ENCODE results near the gene MRPS15.

Gene MRPS15

GRCh38 chr1:36432616-36433015 lies 31.6 kb downstream of the MRPS15 start:
- Histone ChIP-seq H3K4me3 (no peak overlapping the region), H3K36me3 (ENCODE audit: insufficient read depth, low read length) (no peaks in the 10 kb centered on the region), H3K9me3 (ENCODE audit: low read depth, low read length) (no peaks in the 10 kb centered on the region), H3K27ac (no peak overlapping the region), H3K9ac (ENCODE audit: insufficient read length) (no peak overlapping the region)
- TF ChIP-seq POLR2AphosphoS5 (IDR thresholded peaks at IDR 0.05; ENCODE audit: borderline replicate concordance, low read depth, low read length) (no peak), FOXP2 (optimal IDR thresholded peaks at IDR 0.05; ENCODE audit: control extremely low read depth, extremely low read length, insufficient read depth) (no peak), EZH2 (IDR thresholded peaks at IDR 0.05) (no peak)
- no peak for DNase-seq (ENCODE audit: low read depth, low spot score)

- no peak for DNase-seq (ENCODE audit: low read depth, low spot score)
- H3K9ac ChIP-seq (ENCODE audit: insufficient read length), result no peak overlapping the region
- no peak overlapping the region for H3K27ac ChIP-seq
- H3K9me3 ChIP-seq (ENCODE audit: low read depth, low read length), result no peaks in the 10 kb centered on the region
- no peak overlapping the region for H3K4me3 ChIP-seq
- H3K36me3 ChIP-seq (ENCODE audit: insufficient read depth, low read length), result no peaks in the 10 kb centered on the region
- TF ChIP-seq FOXP2 (optimal IDR thresholded peaks at IDR 0.05; ENCODE audit: control extremely low read depth, extremely low read length, insufficient read depth) (no peak), EZH2 (IDR thresholded peaks at IDR 0.05) (no peak), POLR2AphosphoS5 (IDR thresholded peaks at IDR 0.05; ENCODE audit: borderline replicate concordance, low read depth, low read length) (no peak)
Measured at GRCh38 chr1:36425791-36426190, 38.4 kb downstream of the MRPS15 start.

- no peaks in the 10 kb centered on the region for H3K36me3 ChIP-seq (ENCODE audit: insufficient read depth, low read length)
- H3K27ac ChIP-seq, result no peak overlapping the region
- DNase-seq (ENCODE audit: low read depth, low spot score), result no peak
- no peak overlapping the region for H3K9ac ChIP-seq (ENCODE audit: insufficient read length)
- TF ChIP-seq FOXP2 (optimal IDR thresholded peaks at IDR 0.05; ENCODE audit: control extremely low read depth, extremely low read length, insufficient read depth), result no peak
- no peak for TF ChIP-seq EZH2 (IDR thresholded peaks at IDR 0.05)
- TF ChIP-seq POLR2AphosphoS5 (IDR thresholded peaks at IDR 0.05; ENCODE audit: borderline replicate concordance, low read depth, low read length), result no peak
- H3K9me3 ChIP-seq (ENCODE audit: low read depth, low read length), result no peaks in the 10 kb centered on the region
- no peak overlapping the region for H3K4me3 ChIP-seq
Measured at GRCh38 chr1:36421649-36422048, 42.5 kb downstream of the MRPS15 start.

GRCh38 chr1:36420836-36421317 lies 43.3 kb downstream of the MRPS15 start:
- Histone ChIP-seq H3K4me3 (peak overlapping the region; percentile 31), H3K9ac (ENCODE audit: insufficient read length) (no peak overlapping the region), H3K9me3 (ENCODE audit: low read depth, low read length) (no peaks in the 10 kb centered on the region), H3K27ac (no peak overlapping the region), H3K36me3 (ENCODE audit: insufficient read depth, low read length) (no peaks in the 10 kb centered on the region)
- peak; percentile 67 for DNase-seq (ENCODE audit: low read depth, low spot score)
- TF ChIP-seq EZH2 (IDR thresholded peaks at IDR 0.05), result no peak
- TF ChIP-seq FOXP2 (optimal IDR thresholded peaks at IDR 0.05; ENCODE audit: control extremely low read depth, extremely low read length, insufficient read depth), result no peak
- no peak for TF ChIP-seq POLR2AphosphoS5 (IDR thresholded peaks at IDR 0.05; ENCODE audit: borderline replicate concordance, low read depth, low read length)

- Histone ChIP-seq H3K27ac (no peak overlapping the region), H3K36me3 (ENCODE audit: insufficient read depth, low read length) (no peaks in the 10 kb centered on the region), H3K4me3 (peak overlapping the region; percentile 31), H3K9ac (ENCODE audit: insufficient read length) (no peak overlapping the region), H3K9me3 (ENCODE audit: low read depth, low read length) (no peaks in the 10 kb centered on the region)
- DNase-seq (ENCODE audit: low read depth, low spot score), result no peak
- TF ChIP-seq FOXP2 (optimal IDR thresholded peaks at IDR 0.05; ENCODE audit: control extremely low read depth, extremely low read length, insufficient read depth) (no peak), EZH2 (IDR thresholded peaks at IDR 0.05) (no peak), POLR2AphosphoS5 (IDR thresholded peaks at IDR 0.05; ENCODE audit: borderline replicate concordance, low read depth, low read length) (no peak)
Measured at GRCh38 chr1:36420409-36420808, 43.8 kb downstream of the MRPS15 start.

- no peaks in the 10 kb centered on the region for H3K36me3 ChIP-seq (ENCODE audit: insufficient read depth, low read length)
- peak overlapping the region; percentile 23 for H3K9ac ChIP-seq (ENCODE audit: insufficient read length)
- H3K4me3 ChIP-seq, result no peak overlapping the region
- DNase-seq (ENCODE audit: low read depth, low spot score), result no peak
- peak overlapping the region; percentile 50; the same call in 1 of the 2 replicates for H3K27ac ChIP-seq
- TF ChIP-seq EZH2 (IDR thresholded peaks at IDR 0.05) (no peak), POLR2AphosphoS5 (IDR thresholded peaks at IDR 0.05; ENCODE audit: borderline replicate concordance, low read depth, low read length) (no peak), FOXP2 (optimal IDR thresholded peaks at IDR 0.05; ENCODE audit: control extremely low read depth, extremely low read length, insufficient read depth) (no peak)
- no peaks in the 10 kb centered on the region for H3K9me3 ChIP-seq (ENCODE audit: low read depth, low read length)
Measured at GRCh38 chr1:36419569-36419968, 44.6 kb downstream of the MRPS15 start.

GRCh38 chr1:36419140-36419539 lies 45.0 kb downstream of the MRPS15 start:
- no peaks in the 10 kb centered on the region for H3K36me3 ChIP-seq (ENCODE audit: insufficient read depth, low read length)

GRCh38 chr1:36417931-36418330 lies 46.3 kb downstream of the MRPS15 start:
- no peak overlapping the region for H3K9ac ChIP-seq (ENCODE audit: insufficient read length)
- H3K9me3 ChIP-seq (ENCODE audit: low read depth, low read length), result no peaks in the 10 kb centered on the region; the same call in 1 of the 2 replicates
- TF ChIP-seq EZH2 (IDR thresholded peaks at IDR 0.05) (no peak), FOXP2 (optimal IDR thresholded peaks at IDR 0.05; ENCODE audit: control extremely low read depth, extremely low read length, insufficient read depth) (no peak)
- 0 out of 2 replicates have a peak overlapping the region, but pooled peaks have one; percentile 7 for H3K27ac ChIP-seq
- H3K36me3 ChIP-seq (ENCODE audit: insufficient read depth, low read length), result no peaks in the 10 kb centered on the region
- no peak overlapping the region for H3K4me3 ChIP-seq
- no peak for DNase-seq (ENCODE audit: low read depth, low spot score)

More at GRCh38 chr1:36419140-36419539, 45.0 kb downstream of the MRPS15 start:
- H3K4me3 ChIP-seq, result no peak overlapping the region
- H3K27ac ChIP-seq, result 0 out of 2 replicates have a peak overlapping the region, but pooled peaks have one; percentile 50
- no peak for DNase-seq (ENCODE audit: low read depth, low spot score)
- peak overlapping the region; percentile 23 for H3K9ac ChIP-seq (ENCODE audit: insufficient read length)
- H3K9me3 ChIP-seq (ENCODE audit: low read depth, low read length), result no peaks in the 10 kb centered on the region
- TF ChIP-seq FOXP2 (optimal IDR thresholded peaks at IDR 0.05; ENCODE audit: control extremely low read depth, extremely low read length, insufficient read depth), result no peak
- no peak for TF ChIP-seq POLR2AphosphoS5 (IDR thresholded peaks at IDR 0.05; ENCODE audit: borderline replicate concordance, low read depth, low read length)
- TF ChIP-seq EZH2 (IDR thresholded peaks at IDR 0.05), result no peak

All from SK-N-MC (cell line).